ENCODE measurements around the gene AK8.

The AK8 gene

GRCh38 chr9:132818588-132818987 lies 59.5 kb downstream of the AK8 start:
- Histone ChIP-seq H3K79me2 (ENCODE audit: control insufficient read depth, insufficient read depth, low read length, poor library complexity) (no peaks in the 10 kb centered on the region), H3K27me3 (ENCODE audit: insufficient read depth, low read length) (no peaks in the 10 kb centered on the region), H2BK120ac (ENCODE audit: insufficient read depth, low read length, poor library complexity) (no peak overlapping the region), H3K9ac (ENCODE audit: low read length) (no peak overlapping the region), H3K4ac (ENCODE audit: low read depth, low read length) (no peak overlapping the region), H2BK5ac (ENCODE audit: low read depth, low read length, poor library complexity) (no peak overlapping the region), H3K79me1 (ENCODE audit: low read length) (no peaks in the 10 kb centered on the region), H2AK5ac (ENCODE audit: low read length) (no peak overlapping the region), H4K91ac (ENCODE audit: low read depth, low read length) (no peak overlapping the region), H3K4me3 (ENCODE audit: low read depth, low read length) (no peak overlapping the region), H4K8ac (ENCODE audit: low read depth, low read length) (no peak overlapping the region), H3K9me3 (ENCODE audit: insufficient read depth, low read depth, low read length) (no peaks in the 10 kb centered on the region), H3K27ac (ENCODE audit: low read depth, low read length) (no peak overlapping the region), H3K4me1 (ENCODE audit: control insufficient read depth in 1 of 2, insufficient read depth in 2 of 2, low read length in 2 of 2) (no peaks in the 10 kb centered on the region), H2BK12ac (ENCODE audit: low read length) (no peak overlapping the region), H2AFZ (ENCODE audit: insufficient read depth, low read length, poor library complexity) (no peak overlapping the region), H3K14ac (ENCODE audit: low read length) (no peak overlapping the region), H4K12ac (ENCODE audit: low read depth, low read length) (no peak overlapping the region), H3K18ac (ENCODE audit: low read length) (no peak overlapping the region), H3K23ac (ENCODE audit: low read length) (no peak overlapping the region), H3K36me3 (ENCODE audit: control insufficient read depth in 1 of 2, insufficient read depth in 2 of 2, low read length in 2 of 2) (no peaks in the 10 kb centered on the region), H3K4me2 (ENCODE audit: low read length) (no peak overlapping the region)
- no peak for DNase-seq
- no CpG with 5 or more reads among the region's 4 CpGs for WGBS (ENCODE audit: extremely low coverage, insufficient coverage, insufficient read length)

- no CpG with 5 or more reads among the region's 14 CpGs for WGBS (ENCODE audit: extremely low coverage, insufficient coverage, insufficient read length)
- H2BK5ac ChIP-seq (ENCODE audit: low read depth, low read length, poor library complexity) = no peak overlapping the region
Observed at GRCh38 chr9:132814937-132815336, 63.1 kb downstream of the AK8 start.

GRCh38 chr9:132813115-132813771 lies 64.8 kb downstream of the AK8 start:
- WGBS (ENCODE audit: extremely low coverage, insufficient coverage, insufficient read length) = no CpG with 5 or more reads among the region's 13 CpGs
- H3K4me3 ChIP-seq (ENCODE audit: low read depth, low read length) = no peak overlapping the region
- no peak overlapping the region for H4K8ac ChIP-seq (ENCODE audit: low read depth, low read length)

More at GRCh38 chr9:132814937-132815336, 63.1 kb downstream of the AK8 start:
- Histone ChIP-seq H2BK12ac (ENCODE audit: low read length) (no peak overlapping the region), H3K23ac (ENCODE audit: low read length) (no peak overlapping the region), H3K18ac (ENCODE audit: low read length) (no peak overlapping the region), H3K4me1 (ENCODE audit: control insufficient read depth in 1 of 2, insufficient read depth in 2 of 2, low read length in 2 of 2) (no peaks in the 10 kb centered on the region), H3K14ac (ENCODE audit: low read length) (no peak overlapping the region), H3K4ac (ENCODE audit: low read depth, low read length) (no peak overlapping the region), H4K8ac (ENCODE audit: low read depth, low read length) (no peak overlapping the region), H4K12ac (ENCODE audit: low read depth, low read length) (no peak overlapping the region), H3K27ac (ENCODE audit: low read depth, low read length) (no peak overlapping the region), H3K36me3 (ENCODE audit: control insufficient read depth in 1 of 2, insufficient read depth in 2 of 2, low read length in 2 of 2) (no peaks in the 10 kb centered on the region), H2AFZ (ENCODE audit: insufficient read depth, low read length, poor library complexity) (no peak overlapping the region), H3K9me3 (ENCODE audit: insufficient read depth, low read depth, low read length) (no peaks in the 10 kb centered on the region), H2AK5ac (ENCODE audit: low read length) (no peak overlapping the region), H3K4me2 (ENCODE audit: low read length) (no peak overlapping the region), H3K9ac (ENCODE audit: low read length) (no peak overlapping the region), H3K79me2 (ENCODE audit: control insufficient read depth, insufficient read depth, low read length, poor library complexity) (no peaks in the 10 kb centered on the region), H3K27me3 (ENCODE audit: insufficient read depth, low read length) (no peaks in the 10 kb centered on the region), H3K79me1 (ENCODE audit: low read length) (no peaks in the 10 kb centered on the region), H4K91ac (ENCODE audit: low read depth, low read length) (no peak overlapping the region), H2BK120ac (ENCODE audit: insufficient read depth, low read length, poor library complexity) (no peak overlapping the region), H3K4me3 (ENCODE audit: low read depth, low read length) (no peak overlapping the region)
- DNase-seq = no peak

GRCh38 chr9:132811985-132812384 lies 66.1 kb downstream of the AK8 start:
- no peak overlapping the region for H3K27ac ChIP-seq (ENCODE audit: low read depth, low read length)
- no peak overlapping the region for H4K91ac ChIP-seq (ENCODE audit: low read depth, low read length)
- DNase-seq = no peak
- no peak overlapping the region for H3K4me3 ChIP-seq (ENCODE audit: low read depth, low read length)
- no peaks in the 10 kb centered on the region for H3K27me3 ChIP-seq (ENCODE audit: insufficient read depth, low read length)
- no peak overlapping the region for H3K4me2 ChIP-seq (ENCODE audit: low read length)
- H3K14ac ChIP-seq (ENCODE audit: low read length) = no peak overlapping the region
- H3K4me1 ChIP-seq (ENCODE audit: control insufficient read depth in 1 of 2, insufficient read depth in 2 of 2, low read length in 2 of 2) = peaks cover 4 to 9% of the 10 kb centered on the region in 2 experiments
- H2BK12ac ChIP-seq (ENCODE audit: low read length) = no peak overlapping the region
- no peak overlapping the region for H3K18ac ChIP-seq (ENCODE audit: low read length)
- no peak overlapping the region for H2BK5ac ChIP-seq (ENCODE audit: low read depth, low read length, poor library complexity)
- no peaks in the 10 kb centered on the region for H3K79me1 ChIP-seq (ENCODE audit: low read length)
- H3K36me3 ChIP-seq (ENCODE audit: control insufficient read depth in 1 of 2, insufficient read depth in 2 of 2, low read length in 2 of 2) = no peaks in the 10 kb centered on the region
- WGBS (ENCODE audit: extremely low coverage, insufficient coverage, insufficient read length) = no CpG with 5 or more reads among the region's 6 CpGs
- no peak overlapping the region for H4K12ac ChIP-seq (ENCODE audit: low read depth, low read length)
- H2AFZ ChIP-seq (ENCODE audit: insufficient read depth, low read length, poor library complexity) = no peak overlapping the region
- H4K8ac ChIP-seq (ENCODE audit: low read depth, low read length) = no peak overlapping the region
- H3K9ac ChIP-seq (ENCODE audit: low read length) = no peak overlapping the region
- H3K23ac ChIP-seq (ENCODE audit: low read length) = no peak overlapping the region
- H2AK5ac ChIP-seq (ENCODE audit: low read length) = no peak overlapping the region
- H3K79me2 ChIP-seq (ENCODE audit: control insufficient read depth, insufficient read depth, low read length, poor library complexity) = no peaks in the 10 kb centered on the region
- H3K4ac ChIP-seq (ENCODE audit: low read depth, low read length) = no peak overlapping the region
- H2BK120ac ChIP-seq (ENCODE audit: insufficient read depth, low read length, poor library complexity) = no peak overlapping the region
- H3K9me3 ChIP-seq (ENCODE audit: insufficient read depth, low read depth, low read length) = no peaks in the 10 kb centered on the region

More at GRCh38 chr9:132813115-132813771, 64.8 kb downstream of the AK8 start:
- Histone ChIP-seq H3K14ac (ENCODE audit: low read length) (no peak overlapping the region), H3K23ac (ENCODE audit: low read length) (no peak overlapping the region), H3K9ac (ENCODE audit: low read length) (no peak overlapping the region), H3K4ac (ENCODE audit: low read depth, low read length) (no peak overlapping the region), H3K4me1 (ENCODE audit: control insufficient read depth in 1 of 2, insufficient read depth in 2 of 2, low read length in 2 of 2) (peaks cover 4 to 5% of the 10 kb centered on the region in 2 experiments), H3K27me3 (ENCODE audit: insufficient read depth, low read length) (no peaks in the 10 kb centered on the region), H4K91ac (ENCODE audit: low read depth, low read length) (no peak overlapping the region), H3K79me1 (ENCODE audit: low read length) (no peaks in the 10 kb centered on the region), H3K4me2 (ENCODE audit: low read length) (no peak overlapping the region), H3K27ac (ENCODE audit: low read depth, low read length) (no peak overlapping the region), H2BK120ac (ENCODE audit: insufficient read depth, low read length, poor library complexity) (no peak overlapping the region), H4K12ac (ENCODE audit: low read depth, low read length) (no peak overlapping the region), H3K18ac (ENCODE audit: low read length) (no peak overlapping the region), H3K79me2 (ENCODE audit: control insufficient read depth, insufficient read depth, low read length, poor library complexity) (no peaks in the 10 kb centered on the region), H2AFZ (ENCODE audit: insufficient read depth, low read length, poor library complexity) (no peak overlapping the region), H2AK5ac (ENCODE audit: low read length) (no peak overlapping the region), H3K36me3 (ENCODE audit: control insufficient read depth in 1 of 2, insufficient read depth in 2 of 2, low read length in 2 of 2) (no peaks in the 10 kb centered on the region), H2BK5ac (ENCODE audit: low read depth, low read length, poor library complexity) (no peak overlapping the region), H2BK12ac (ENCODE audit: low read length) (no peak overlapping the region), H3K9me3 (ENCODE audit: insufficient read depth, low read depth, low read length) (no peaks in the 10 kb centered on the region)
- no peak for DNase-seq
